Breast epithelium (tissue), 3 donors: ENCODE data around the gene IL1RN.

Experiments used
- POLR2A ChIP-seq: fragments of 450-650 bp; IDR thresholded peaks from one replicate; pipeline ENCODE4 v1.6.1; 2016; ENCODE audit warnings: antibody characterized with exemption, mild to moderate bottlenecking, moderate library complexity
- TF ChIP-seq, protein P1 (sequence below), 3 donors: fragments of 450-650 bp; IDR thresholded peaks; one replicate each; pipeline ENCODE4 v1.5.1; 2016 to 2017; ENCODE audit warnings: antibody characterized with exemption in 3 of 3, mild to moderate bottlenecking in 3 of 3, moderate library complexity in 3 of 3

DNA sequence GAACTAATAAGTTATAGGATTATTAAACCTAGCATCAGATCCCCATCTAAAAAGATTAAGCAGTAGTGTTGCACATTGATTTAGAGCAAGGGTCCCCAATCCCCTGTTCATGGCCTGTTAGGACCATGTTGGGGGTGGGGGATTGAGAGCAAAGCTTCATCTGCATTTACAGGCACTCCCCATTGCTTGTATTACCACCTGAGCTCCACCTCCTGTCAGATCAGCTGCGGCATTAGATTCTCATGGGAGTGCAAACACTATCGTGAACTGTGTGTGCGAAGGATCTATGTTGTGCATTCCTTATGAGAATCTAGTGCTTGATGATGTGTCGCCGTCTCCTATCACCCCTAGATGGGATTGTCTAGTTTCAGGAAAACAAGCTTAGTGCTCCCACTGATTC, 27.9 kb downstream of the IL1RN start:
- TF ChIP-seq, protein P1, sequence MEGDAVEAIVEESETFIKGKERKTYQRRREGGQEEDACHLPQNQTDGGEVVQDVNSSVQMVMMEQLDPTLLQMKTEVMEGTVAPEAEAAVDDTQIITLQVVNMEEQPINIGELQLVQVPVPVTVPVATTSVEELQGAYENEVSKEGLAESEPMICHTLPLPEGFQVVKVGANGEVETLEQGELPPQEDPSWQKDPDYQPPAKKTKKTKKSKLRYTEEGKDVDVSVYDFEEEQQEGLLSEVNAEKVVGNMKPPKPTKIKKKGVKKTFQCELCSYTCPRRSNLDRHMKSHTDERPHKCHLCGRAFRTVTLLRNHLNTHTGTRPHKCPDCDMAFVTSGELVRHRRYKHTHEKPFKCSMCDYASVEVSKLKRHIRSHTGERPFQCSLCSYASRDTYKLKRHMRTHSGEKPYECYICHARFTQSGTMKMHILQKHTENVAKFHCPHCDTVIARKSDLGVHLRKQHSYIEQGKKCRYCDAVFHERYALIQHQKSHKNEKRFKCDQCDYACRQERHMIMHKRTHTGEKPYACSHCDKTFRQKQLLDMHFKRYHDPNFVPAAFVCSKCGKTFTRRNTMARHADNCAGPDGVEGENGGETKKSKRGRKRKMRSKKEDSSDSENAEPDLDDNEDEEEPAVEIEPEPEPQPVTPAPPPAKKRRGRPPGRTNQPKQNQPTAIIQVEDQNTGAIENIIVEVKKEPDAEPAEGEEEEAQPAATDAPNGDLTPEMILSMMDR (IDR thresholded peaks at IDR 0.05) = no peak
- no peak for TF ChIP-seq POLR2A
